H1 (cell line): ENCODE results near the gene LILRB4. TPM values are rescaled to one million over a fixed set of nuclear protein-coding genes. Genes with fewer than 3 reads are reported as not detected.

Experiments
- CTCF ChIA-PET: fragments of 300-600 bp; sonication (Branson Sonifier 250); formaldehyde crosslinking; loops from one replicate; lab custom pipeline; 2021; ENCODE audit not compliant: partially characterized antibody; lab: Charles Lee
- POLR2A ChIA-PET: fragments of 300-600 bp; sonication (Branson Sonifier 250); formaldehyde crosslinking; loops from one replicate; lab custom pipeline; 2021; ENCODE audit warnings: inconsistent platforms; ENCODE audit not compliant: partially characterized antibody; lab: Charles Lee
- DNase-seq, 2 experiments: peaks; one replicate each; pipeline versions ENCODE4 v3.0.0 to v3.0.0-alpha.2; 2010 to 2022; ENCODE audit warnings: low spot score in 2 of 2, low read depth in 1 of 2, mixed read lengths in 1 of 2
- FAIRE-seq: peaks from 2 replicates; lab custom pipeline; 2011; peaks lifted over from hg19 to GRCh38; lab: Jason Lieb, UNC
- H2AFZ ChIP-seq: 2 replicates; pipeline ENCODE4 v1.8.1; 2012; ENCODE audit warnings: low read length, inconsistent platforms
- H2AK5ac ChIP-seq: 2 replicates; pipeline ENCODE4 v1.6.1; 2013; ENCODE audit warnings: low read depth, low read length
- H2BK120ac ChIP-seq: replicated peaks from 2 replicates; pipeline ENCODE3; 2013; ENCODE audit warnings: low read depth, low read length, inconsistent platforms
- H2BK12ac ChIP-seq: 2 replicates; pipeline ENCODE4 v1.6.1; 2013; ENCODE audit warnings: low read depth, low read length
- H2BK15ac ChIP-seq: 2 replicates; pipeline ENCODE4 v1.6.1; 2013; ENCODE audit warnings: low read length
- H2BK20ac ChIP-seq: 2 replicates; pipeline ENCODE4 v1.6.1; 2013; ENCODE audit warnings: low read length
- H2BK5ac ChIP-seq: 2 replicates; pipeline ENCODE4 v1.6.1; 2013; ENCODE audit warnings: low read depth, low read length
- H3K14ac ChIP-seq: 2 replicates; pipeline ENCODE4 v1.6.1; 2013; ENCODE audit warnings: inconsistent platforms; ENCODE audit not compliant: insufficient read length
- H3K18ac ChIP-seq: 2 replicates; pipeline ENCODE4 v1.6.1; 2013; ENCODE audit warnings: low read length; ENCODE audit errors: extremely low read depth
- H3K23ac ChIP-seq: 2 replicates; pipeline ENCODE4 v1.6.1; 2013; ENCODE audit warnings: inconsistent platforms; ENCODE audit not compliant: insufficient read length
- H3K23me2 ChIP-seq: 2 replicates; pipeline ENCODE4 v1.6.1; 2013; ENCODE audit warnings: low read depth, low read length
- H3K27ac ChIP-seq: 2 replicates; pipeline ENCODE4 v1.6.1; 2011; ENCODE audit warnings: low read depth, low read length, inconsistent platforms
- H3K27me3 ChIP-seq, 4 experiments: replicated peaks in 1 of 4; 1 replicate in 1 of 4; 2 replicates in 3 of 4; pipeline versions ENCODE4 v1.6.1 to v1.8.1; 2011 to 2013; ENCODE audit warnings: low read length in 3 of 4, mild to moderate bottlenecking in 3 of 4, inconsistent platforms in 2 of 4, mixed read lengths in 2 of 4, moderate library complexity in 1 of 4; ENCODE audit not compliant: control insufficient read depth in 3 of 4, insufficient read depth in 3 of 4; ENCODE audit errors: extremely low read depth in 1 of 4
- H3K36me3 ChIP-seq, 4 experiments: 2 replicates each; pipeline versions ENCODE4 v1.6.1 to v1.8.1; 2011 to 2013; ENCODE audit warnings: mild to moderate bottlenecking in 4 of 4, low read length in 3 of 4, moderate library complexity in 2 of 4, control low read depth in 1 of 4, inconsistent platforms in 1 of 4; ENCODE audit not compliant: insufficient read depth in 4 of 4, control insufficient read depth in 2 of 4
- H3K4ac ChIP-seq: replicated peaks from 2 replicates; pipeline ENCODE3; 2013; ENCODE audit warnings: low read length, low read depth, mixed read lengths, inconsistent platforms; ENCODE audit not compliant: insufficient read length
- H3K4me1 ChIP-seq, 4 experiments: replicated peaks in 1 of 4; 1 replicate in 1 of 4; 2 replicates in 3 of 4; pipeline versions ENCODE4 v1.6.1 to v1.8.1; 2011 to 2013; ENCODE audit warnings: low read length in 3 of 4, inconsistent platforms in 2 of 4, mixed read lengths in 1 of 4; ENCODE audit not compliant: insufficient read depth in 4 of 4, control insufficient read depth in 3 of 4
- H3K4me2 ChIP-seq, 2 experiments: 2 replicates each; pipeline versions ENCODE4 v1.6.1 to v1.8.1; 2011 to 2013; ENCODE audit warnings: low read depth in 2 of 2, low read length in 2 of 2, control low read depth in 1 of 2, inconsistent platforms in 1 of 2, mild to moderate bottlenecking in 1 of 2; ENCODE audit not compliant: insufficient read depth in 1 of 2
- H3K4me3 ChIP-seq, 4 experiments: fragments of 200-600, 300-600 bp in 1 of 4; sonication (generic), shearing (Covaris generic), sonication (Bioruptor Twin) in 1 of 4; 2 replicates each; pipeline versions ENCODE4 v1.5.1 to v1.8.1; 2011 to 2016; ENCODE audit warnings: low read length in 4 of 4, low read depth in 3 of 4, control low read depth in 2 of 4, inconsistent platforms in 2 of 4, mild to moderate bottlenecking in 2 of 4, mixed read lengths in 1 of 4, moderate library complexity in 1 of 4; ENCODE audit not compliant: insufficient read depth in 2 of 4; ENCODE audit errors: extremely low read depth in 1 of 4
- H3K56ac ChIP-seq: replicated peaks from 2 replicates; pipeline ENCODE3; 2013; ENCODE audit warnings: low read depth, mild to moderate bottlenecking, mixed read lengths, low read length, inconsistent platforms; ENCODE audit not compliant: insufficient read length
- H3K79me1 ChIP-seq: 2 replicates; pipeline ENCODE4 v1.6.1; 2013; ENCODE audit warnings: low read depth, low read length, control low read depth
- H3K79me2 ChIP-seq, 2 experiments: 2 replicates each; pipeline versions ENCODE4 v1.6.1 to v1.8.1; 2012 to 2013; ENCODE audit warnings: low read length in 2 of 2, mild to moderate bottlenecking in 2 of 2, inconsistent platforms in 1 of 2; ENCODE audit not compliant: insufficient read depth in 2 of 2, control insufficient read depth in 1 of 2
- H3K9ac ChIP-seq, 4 experiments: replicated peaks in 1 of 4; 1 replicate in 1 of 4; 2 replicates in 3 of 4; pipeline versions ENCODE4 v1.6.1 to v1.8.1; 2011 to 2013; ENCODE audit warnings: low read depth in 3 of 4, low read length in 3 of 4, control low read depth in 2 of 4, mild to moderate bottlenecking in 2 of 4, moderate library complexity in 2 of 4, inconsistent platforms in 1 of 4; ENCODE audit errors: extremely low read depth in 1 of 4
- H3K9me3 ChIP-seq, 2 experiments: 2 replicates each; pipeline versions ENCODE4 v1.6.1 to v1.8.1; 2012 to 2013; ENCODE audit warnings: mild to moderate bottlenecking in 2 of 2, moderate library complexity in 2 of 2, control low read depth in 1 of 2, inconsistent platforms in 1 of 2, low read depth in 1 of 2, low read length in 1 of 2, mixed read lengths in 1 of 2; ENCODE audit not compliant: insufficient read depth in 2 of 2
- H4K20me1 ChIP-seq, 2 experiments: replicated peaks in 1 of 2; 2 replicates each; pipeline versions ENCODE3 to v1.8.1; 2011 to 2013; ENCODE audit warnings: inconsistent platforms in 2 of 2, low read length in 2 of 2, mild to moderate bottlenecking in 1 of 2; ENCODE audit not compliant: insufficient read depth in 2 of 2, control insufficient read depth in 1 of 2
- H4K5ac ChIP-seq: 2 replicates; pipeline ENCODE4 v1.6.1; 2013; ENCODE audit warnings: low read length, low read depth, mixed read lengths, inconsistent platforms; ENCODE audit not compliant: insufficient read length
- H4K8ac ChIP-seq: 2 replicates; pipeline ENCODE4 v1.8.0; 2013; ENCODE audit warnings: mild to moderate bottlenecking, moderate library complexity, low read length, inconsistent platforms; ENCODE audit not compliant: insufficient read depth; ENCODE audit errors: extremely low read depth
- H4K91ac ChIP-seq: replicated peaks from 2 replicates; pipeline ENCODE3; 2013; ENCODE audit warnings: low read length, mixed read lengths, inconsistent platforms; ENCODE audit not compliant: insufficient read length
- BACH1 ChIP-seq: IDR thresholded peaks from 2 replicates; pipeline ENCODE4 v1.6.1; 2012; ENCODE audit warnings: low read length, improper control_type of control experiment
- KDM4A ChIP-seq: IDR thresholded peaks from one replicate; pipeline ENCODE4 v1.7.1; 2012; ENCODE audit warnings: low read depth, mild to moderate bottlenecking, moderate library complexity, low read length, inconsistent platforms; ENCODE audit not compliant: severe bottlenecking
- RXRA ChIP-seq: IDR thresholded peaks from 2 replicates; pipeline ENCODE4 v1.6.1; 2011; ENCODE audit warnings: low read depth, mild to moderate bottlenecking, low read length, moderate library complexity; ENCODE audit not compliant: insufficient read depth
- SIN3A ChIP-seq, 2 experiments: IDR thresholded peaks in 1 of 2; conservative IDR thresholded peaks in 1 of 2; 2 replicates each; pipeline ENCODE4 v1.6.1; 2011 to 2012; ENCODE audit warnings: low read length in 2 of 2, improper control_type of control experiment in 1 of 2, low read depth in 1 of 2, mild to moderate bottlenecking in 1 of 2
- WGBS, 2 experiments: shearing (Covaris generic) in 1 of 2; methylation state at CpG; one replicate each; pipeline versions ENCODE4 v1.1.6 to v1.1.7; 2013 to 2015; ENCODE audit warnings: low lambda C conversion rate in 2 of 2, mixed read lengths in 2 of 2, inconsistent platforms in 1 of 2, low coverage in 1 of 2, missing lambda C conversion rate in 1 of 2; ENCODE audit not compliant: insufficient replicate concordance in 2 of 2, insufficient coverage in 1 of 2, insufficient read length in 1 of 2; ENCODE audit errors: extremely low coverage in 1 of 2, missing lambda C conversion rate in 1 of 2; 5-methylcytosine and 5-hydroxymethylcytosine counted together
- polyA plus RNA-seq, 7 experiments: library from polyadenylated mRNA; depleted of rRNA in 3 of 7; stranded (reverse) in 5 of 7; unstranded in 2 of 7; fragments of >200 nt in 5 of 7; fragments of 200-250 nt in 2 of 7; gene quantifications; 1 replicate in 5 of 7; 2 replicates in 1 of 7; 4 replicates in 1 of 7; pipeline versions ENCODE4 v1.2.1 to v1.2.3, GENCODE V29; 2011 to 2013; ENCODE audit warnings: missing spikeins in 2 of 7, mixed read lengths in 2 of 7
- total RNA-seq: library from RNA; stranded (reverse); fragmentation: NEBNext Ultra II Directional; extraction: Animal tissue kit (Norgen Biotek cat#: 25700); gene quantifications from 2 replicates; pipeline ENCODE4 v1.2.1, GENCODE V29; 2021

Gene LILRB4
- total and polyA plus RNA-seq, 2 of the 8 experiments (the other 6 are each of a cell fraction or from before 2014, with no cell fraction given): not detected

DNA sequence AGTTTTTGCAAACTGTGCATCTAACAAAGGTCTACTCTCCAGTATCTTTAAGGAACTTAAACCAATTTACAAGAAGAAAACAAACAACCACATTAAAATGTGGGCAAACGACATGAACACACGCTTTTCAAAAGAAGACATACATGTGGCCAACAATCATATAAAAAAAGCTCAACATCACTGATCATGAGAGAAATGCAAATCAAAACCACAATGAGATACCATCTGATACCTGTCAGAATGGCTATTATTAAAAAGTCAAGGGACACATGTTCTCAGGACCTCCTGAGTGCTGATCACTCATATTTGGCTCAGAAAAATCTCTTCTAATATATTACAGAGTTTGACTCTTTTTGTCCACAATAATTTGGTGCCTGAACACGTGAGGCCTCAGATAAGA is 46.7 kb upstream of the LILRB4 start:
- Histone ChIP-seq H2BK12ac (no peak overlapping the region), H2AK5ac (no peak overlapping the region), H4K91ac (no peak overlapping the region), H3K4me3 (no peak overlapping the region), H3K36me3 (no peaks in the 10 kb centered on the region), H3K79me2 (no peaks in the 10 kb centered on the region), H4K8ac (no peak overlapping the region), H2BK20ac (no peak overlapping the region), H3K27me3 (no peaks in the 10 kb centered on the region), H2AFZ (no peak overlapping the region), H3K79me1 (no peaks in the 10 kb centered on the region), H3K27ac (no peak overlapping the region), H4K5ac (no peak overlapping the region), H2BK15ac (no peak overlapping the region), H3K9ac (no peak overlapping the region), H2BK120ac (no peak overlapping the region), H3K23me2 (no peaks in the 10 kb centered on the region), H3K23ac (no peak overlapping the region), H3K9me3 (peaks cover 28 to 50% of the 10 kb centered on the region in 2 experiments), H4K20me1 (no peaks in the 10 kb centered on the region), H3K18ac (no peak overlapping the region), H3K4me2 (no peak overlapping the region), H2BK5ac (no peak overlapping the region), H3K14ac (no peak overlapping the region), H3K4me1 (no peaks in the 10 kb centered on the region), H3K56ac (no peak overlapping the region), H3K4ac (no peak overlapping the region)
- ChIA-PET CTCF (interaction anchor here (0.6 to 0.7 kb wide), 3 partner anchors 11 to 1024 kb away, joined by 3 read pairs; no protein-coding TSS in a partner anchor), POLR2A (no interaction called here)
- TF ChIP-seq BACH1 (no peak), SIN3A (conservative IDR thresholded peaks at IDR 0.05 in 1 of 2, IDR thresholded peaks at IDR 0.05 in 1 of 2; ENCODE audit: low read depth in 1 of 2, low read length in 2 of 2) (no peak), KDM4A (no peak), RXRA (no peak)
- FAIRE-seq (no peak), DNase-seq (no peak)
- WGBS, 2 experiments: 57% methylated on average over 3 of the region's 3 CpGs; no CpG with 5 or more reads in 1 of the 2 experiments
